ENCODE data around the gene ERI3.

ERI3 gene

GRCh38 chr1:44348061-44348485 is 7.0 kb downstream of the ERI3 start:
- DNase-seq: no peak

- no peak for DNase-seq
These were observed 7.8 kb downstream of the ERI3 start for GRCh38 chr1:44347280-44347679.

GRCh38 chr1:44346878-44347277 is 8.2 kb downstream of the ERI3 start:
- DNase-seq: no peak

GRCh38 chr1:44346184-44346583 is 8.9 kb downstream of the ERI3 start:
- DNase-seq: no peak

DNA sequence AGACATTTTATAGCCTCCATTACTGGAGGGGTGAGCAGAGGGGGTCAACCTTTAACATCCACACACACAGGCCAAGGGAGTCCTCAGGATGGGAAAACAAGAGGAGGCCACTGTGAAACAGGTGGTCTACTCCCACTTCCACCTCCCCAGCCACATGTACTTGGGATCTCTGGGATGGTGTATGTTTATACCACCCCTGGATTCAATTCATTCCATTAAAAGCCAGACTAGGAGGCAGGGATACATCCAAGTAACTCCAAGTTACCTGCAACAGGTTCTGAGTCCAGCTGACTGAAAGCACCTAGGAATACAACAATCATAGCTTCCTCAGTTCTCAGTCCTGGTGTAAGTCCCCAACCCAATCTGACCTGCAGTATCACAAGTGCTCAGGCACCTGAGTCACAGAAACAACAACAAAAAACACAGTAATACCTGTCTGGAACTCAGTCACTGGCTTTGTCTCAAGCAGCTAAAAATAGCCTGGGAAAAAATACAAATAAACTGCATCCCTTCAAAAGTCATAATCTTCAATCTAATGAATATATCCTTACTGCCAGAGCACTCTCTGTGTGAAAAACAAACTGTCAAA is 9.8 kb downstream of the ERI3 start:
- DNase-seq: no peak

DNA sequence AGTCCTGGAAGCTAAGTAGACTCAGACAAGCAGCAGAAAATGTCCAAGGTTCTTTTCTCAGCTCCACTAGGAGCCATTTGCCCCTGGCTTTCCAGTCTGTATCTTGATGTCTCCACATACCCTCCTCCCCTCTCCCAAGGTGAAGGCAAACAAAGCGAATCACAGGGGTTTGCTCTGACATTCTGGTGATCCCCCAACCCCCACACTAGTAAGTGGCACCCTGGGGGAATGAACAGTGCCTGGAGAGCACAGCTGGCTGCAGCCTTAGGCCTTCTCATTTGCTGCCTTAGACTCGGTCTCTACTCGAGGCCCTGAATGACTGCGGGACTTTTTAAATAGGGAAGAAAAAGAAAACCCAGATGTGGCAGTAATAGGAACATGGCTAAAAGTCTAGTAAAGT is 15.3 kb downstream of the ERI3 start:
- no peak for DNase-seq

GRCh38 chr1:44338136-44338535 is 16.9 kb downstream of the ERI3 start:
- DNase-seq: no peak

DNA sequence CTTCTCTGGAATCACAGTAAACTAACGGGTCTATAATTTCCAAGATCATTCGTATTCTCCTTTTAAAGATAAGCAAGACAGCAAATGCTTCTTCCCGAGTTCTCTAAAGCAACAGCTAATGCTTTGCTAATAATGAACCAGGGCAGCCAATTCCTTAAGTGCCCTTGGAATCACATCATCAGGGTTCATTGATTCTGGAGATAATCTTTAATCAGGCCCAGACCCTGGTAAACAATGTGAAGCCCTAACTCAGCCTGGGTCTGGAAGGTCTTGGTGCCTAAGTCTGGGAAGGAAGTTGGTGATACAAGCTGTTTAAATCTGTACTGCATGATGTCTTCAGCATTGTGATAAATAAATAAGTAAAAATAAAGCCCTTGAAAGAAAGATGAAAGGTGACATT is 18.4 kb downstream of the ERI3 start:
- DNase-seq: no peak

DNA sequence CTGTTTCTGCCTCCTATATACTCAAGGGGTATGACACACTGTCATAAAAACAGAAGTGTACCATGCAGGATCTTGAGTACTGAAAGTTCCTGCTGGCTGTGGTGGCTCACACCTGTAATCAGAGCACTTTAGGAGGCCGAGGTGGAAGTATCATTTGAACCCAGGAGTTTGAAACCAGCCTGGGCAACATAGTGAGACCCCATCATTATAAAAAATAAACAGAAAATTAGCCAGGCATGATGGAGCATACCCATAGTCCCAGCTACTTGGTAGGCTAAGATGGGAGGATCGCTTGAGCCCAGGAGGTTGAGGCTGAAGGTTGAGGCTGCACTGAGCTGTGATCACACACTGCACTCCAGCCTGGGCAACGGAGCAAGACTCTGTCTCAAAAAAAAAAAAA is 20.1 kb downstream of the ERI3 start:
- DNase-seq: no peak

DNA sequence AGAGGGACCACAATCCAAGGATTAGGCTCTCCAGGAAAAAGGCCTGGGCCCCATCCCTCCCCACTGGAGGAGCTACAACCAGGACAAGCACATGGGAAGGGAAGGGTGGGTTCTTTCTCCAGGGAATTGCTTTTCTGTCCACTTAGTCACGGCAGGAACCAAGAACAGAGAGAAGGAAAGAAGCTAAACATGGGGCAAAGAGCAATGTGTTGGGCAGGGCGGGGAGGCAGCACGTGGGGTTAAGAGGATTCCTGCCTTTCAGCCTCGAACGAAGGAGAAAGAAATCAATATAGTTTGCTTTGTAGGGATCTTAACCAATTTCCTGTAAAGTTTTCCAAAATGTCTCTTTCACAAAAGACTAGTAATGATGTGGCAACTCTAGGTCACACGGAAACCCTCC is 21.7 kb downstream of the ERI3 start:
- DNase-seq: no peak

DNA sequence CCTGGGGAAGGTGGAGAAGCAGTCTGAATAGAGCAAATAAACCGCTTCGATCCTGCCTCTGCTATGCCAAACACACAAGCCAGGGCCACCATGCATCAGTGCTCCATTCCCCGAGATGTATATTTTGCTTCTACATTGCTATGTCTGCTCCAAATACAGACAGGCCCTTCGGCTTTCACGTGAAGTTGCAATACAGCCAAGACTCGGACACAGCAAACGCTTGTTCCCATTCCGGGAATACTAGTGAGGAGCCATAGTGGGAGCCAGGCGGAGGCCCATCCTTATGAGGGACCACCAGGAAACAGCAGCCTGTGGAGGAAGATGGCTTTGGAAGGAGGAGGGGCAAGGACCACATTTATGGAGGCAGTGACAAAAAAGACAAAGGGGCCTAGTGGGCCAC is 22.6 kb downstream of the ERI3 start:
- no peak for DNase-seq

DNA sequence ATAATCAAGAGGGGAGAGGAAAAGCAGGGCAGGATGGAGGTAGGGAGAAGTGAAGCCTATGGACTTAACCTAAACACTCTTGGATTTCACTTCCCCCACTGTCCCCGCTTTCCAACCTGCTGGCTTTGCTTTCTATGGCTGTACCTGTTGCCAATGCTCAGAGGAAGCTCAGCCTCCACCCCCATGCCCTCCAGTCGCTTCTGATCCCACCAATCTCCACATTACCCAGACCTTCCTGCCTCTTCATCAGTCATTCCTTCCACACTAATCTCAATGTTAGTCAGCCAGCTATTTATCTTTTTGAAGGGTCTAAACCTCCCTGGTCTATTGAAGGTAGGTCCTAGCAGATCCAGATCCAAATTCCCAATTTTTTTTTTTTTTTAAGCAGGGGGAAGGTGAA is 24.1 kb downstream of the ERI3 start:
- DNase-seq: no peak

DNA sequence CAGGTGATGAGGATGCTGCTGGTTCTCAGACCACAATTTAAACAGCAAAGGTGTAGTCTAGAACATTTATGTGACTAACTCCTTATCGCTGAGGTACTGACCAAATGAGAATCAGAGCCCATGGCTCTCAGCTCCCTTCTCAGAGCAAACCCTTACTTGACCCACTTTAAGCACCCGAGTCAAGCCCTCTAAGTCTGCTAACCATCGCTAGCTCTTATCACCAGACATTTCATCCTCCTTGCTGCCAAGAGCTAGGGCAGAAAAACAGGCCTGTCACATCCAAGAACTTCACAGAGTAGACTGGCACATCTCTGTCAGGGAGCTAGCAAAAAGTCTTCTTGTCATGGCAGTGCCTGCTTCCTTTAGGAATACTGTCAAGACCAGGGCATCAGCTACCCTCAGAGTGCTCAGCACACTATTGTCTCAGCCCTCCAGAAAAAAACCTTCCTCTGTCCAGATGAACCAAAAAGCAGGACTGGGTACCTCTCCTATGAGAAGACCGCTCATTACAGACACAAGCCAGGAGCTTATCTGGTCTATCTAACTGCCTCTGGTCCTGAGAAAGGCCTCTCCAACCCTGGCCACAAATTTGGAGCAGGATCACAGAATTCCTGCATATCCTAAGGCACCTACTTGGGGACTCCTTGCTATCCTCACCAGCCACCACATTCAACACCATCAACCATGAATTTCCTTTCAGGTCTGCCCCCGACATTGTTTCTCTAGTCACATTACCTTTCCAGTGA is 26.2 kb downstream of the ERI3 start:
- no peak for DNase-seq

DNA sequence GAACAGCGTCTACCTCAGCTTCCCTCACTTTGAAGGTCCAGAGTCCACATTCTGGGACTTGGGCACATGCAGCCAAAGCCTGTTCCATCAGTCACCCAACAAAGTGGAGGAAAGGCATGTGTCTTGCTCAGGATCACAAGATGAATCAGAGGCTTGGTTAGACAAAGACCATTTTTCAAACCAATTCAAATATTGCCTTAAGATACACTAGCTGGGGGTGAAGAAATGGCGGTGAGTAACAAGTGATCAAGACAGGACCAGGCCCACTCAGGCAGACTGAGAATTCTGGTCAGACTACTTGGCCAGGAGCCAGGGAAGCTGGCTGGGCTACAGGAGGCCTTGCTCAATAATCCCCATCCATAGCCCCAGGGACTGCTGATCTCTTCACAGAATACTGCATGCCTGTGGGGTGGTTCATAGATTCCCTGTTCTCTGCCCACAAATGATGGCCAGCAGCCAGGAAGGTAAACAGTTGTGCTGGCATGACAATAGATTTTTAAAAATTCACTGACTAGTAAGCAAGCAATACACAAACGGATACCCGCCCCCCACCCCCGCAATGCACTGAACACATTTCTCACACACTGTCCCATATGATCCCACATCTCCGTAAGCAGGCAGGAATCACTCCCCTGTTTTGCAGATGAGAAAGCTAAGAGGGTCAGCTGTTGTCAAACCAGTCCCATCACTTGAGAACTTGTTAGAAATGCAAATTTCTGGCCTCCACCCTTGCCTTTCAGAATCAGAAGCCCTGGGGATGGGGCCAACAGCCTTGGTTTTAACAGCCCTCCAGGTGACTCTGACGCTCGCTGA is 27.2 kb downstream of the ERI3 start:
- DNase-seq: peak; percentile 66

DNA sequence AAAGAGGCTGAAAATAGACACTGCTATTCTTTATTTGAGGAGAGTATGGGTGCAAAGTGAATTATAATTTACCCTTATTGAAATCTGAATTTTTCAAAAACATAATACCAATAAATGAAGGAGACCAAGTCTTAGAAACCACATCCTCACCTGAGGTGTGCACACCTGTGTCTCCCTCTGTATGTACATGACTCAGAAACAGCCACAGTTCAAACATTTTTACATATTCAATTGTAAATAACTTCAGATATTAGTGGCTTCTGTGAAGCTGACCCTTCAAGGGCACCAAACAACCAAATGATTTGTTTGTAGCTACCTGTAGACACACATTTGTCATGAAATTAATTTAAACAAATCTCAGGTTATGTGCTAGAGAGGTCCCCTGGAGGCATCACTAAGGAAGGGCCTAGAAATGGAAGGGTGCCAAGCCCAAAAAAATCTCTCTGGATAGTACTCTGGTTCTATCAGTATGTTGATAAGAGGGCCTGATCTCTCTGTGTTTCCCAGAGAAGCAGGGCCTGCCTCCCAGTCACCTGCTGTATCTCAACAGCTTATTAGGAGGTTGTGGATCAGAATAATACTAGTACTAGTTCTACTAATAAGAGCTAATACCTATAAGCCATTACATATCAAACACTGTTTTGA is 28.1 kb downstream of the ERI3 start:
- DNase-seq: no peak

DNA sequence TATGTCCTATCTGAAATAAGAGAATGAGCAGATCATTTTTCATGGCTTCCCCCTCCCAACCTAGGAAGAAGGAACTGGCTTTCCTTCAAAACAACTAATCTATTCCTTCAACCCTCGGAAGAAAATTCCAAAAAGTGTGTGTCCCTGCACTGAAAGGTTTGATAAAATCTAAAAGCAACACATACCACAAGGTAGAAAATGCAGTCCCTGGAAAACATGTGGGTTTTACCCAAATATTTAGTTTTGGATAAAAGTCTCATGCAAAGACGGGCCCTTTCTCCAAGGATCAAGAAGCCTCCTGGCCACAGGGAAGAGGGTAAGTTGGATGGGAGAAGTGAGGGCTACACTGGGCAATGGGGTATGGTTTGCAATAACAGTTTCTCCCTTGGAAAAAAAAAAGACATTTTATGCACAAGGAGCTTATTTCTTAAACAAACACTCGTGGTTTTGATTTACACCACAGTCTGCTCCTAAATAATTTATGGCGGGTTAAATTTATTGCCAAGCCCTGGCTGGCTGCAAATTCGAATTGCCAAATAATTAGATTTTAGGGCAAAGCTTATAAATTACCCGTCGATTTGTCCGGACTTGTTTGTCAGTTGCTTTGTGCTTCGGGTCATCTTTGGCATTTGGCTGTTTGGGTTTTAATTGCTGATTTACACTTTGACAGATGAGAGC is 28.9 kb downstream of the ERI3 start:
- DNase-seq: no peak

DNA sequence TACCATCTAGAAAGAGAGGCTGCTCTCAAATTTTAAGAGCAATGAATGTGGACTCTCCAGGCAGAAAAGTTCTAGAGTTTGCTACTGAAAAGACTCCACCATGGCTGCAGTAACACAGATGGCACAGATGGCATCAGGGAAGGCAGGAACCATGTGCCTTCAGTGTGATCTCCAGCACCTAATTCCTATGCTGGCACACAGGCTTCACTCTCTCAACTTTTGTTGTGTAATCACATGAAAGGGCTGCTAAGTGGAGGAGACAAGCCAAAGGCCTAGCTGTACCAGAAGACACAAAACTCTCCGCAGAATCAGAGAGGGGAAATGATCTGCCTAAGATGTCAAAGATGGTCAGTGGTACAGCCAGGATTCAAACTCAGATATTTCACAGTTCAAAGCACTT is 31.1 kb downstream of the ERI3 start:
- DNase-seq: no peak

DNA sequence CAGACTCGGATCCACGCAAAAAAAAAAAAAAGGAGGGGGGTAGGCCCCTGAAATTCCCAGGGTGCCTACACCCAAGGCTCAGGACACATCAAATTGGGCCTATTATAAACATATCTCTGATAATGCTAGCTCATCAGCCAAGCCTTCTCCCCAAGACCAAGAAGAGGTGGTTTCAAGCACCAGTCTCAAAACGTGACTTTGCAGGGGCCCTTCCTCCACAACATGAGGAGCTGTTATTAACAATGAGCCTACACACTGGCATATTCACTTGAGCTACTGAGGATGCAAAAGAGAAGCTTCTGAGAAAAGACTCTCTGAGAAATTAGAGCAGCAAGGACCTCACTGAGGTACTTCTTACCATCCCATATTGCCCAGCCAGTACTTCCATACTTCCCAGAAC is 32.7 kb downstream of the ERI3 start:
- DNase-seq: no peak

DNA sequence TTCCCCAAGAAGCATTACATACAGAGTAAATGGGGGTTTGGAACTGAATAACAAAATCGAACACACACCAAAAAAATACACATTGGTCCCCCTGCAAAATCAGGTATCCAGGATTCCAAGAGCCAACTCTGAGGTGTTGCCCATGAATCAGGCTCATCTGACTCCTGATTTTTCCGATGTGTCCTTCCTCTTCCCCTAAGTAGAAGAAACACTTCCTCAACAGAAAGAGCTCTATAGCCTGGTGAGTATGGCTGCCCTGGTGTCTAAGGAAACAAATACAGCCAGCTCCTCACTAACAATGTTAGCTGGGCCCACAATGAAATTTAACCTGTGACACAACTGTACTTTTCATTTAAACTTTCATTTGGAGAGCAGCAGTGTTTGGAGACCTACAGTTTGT is 33.6 kb downstream of the ERI3 start:
- DNase-seq: no peak

DNA sequence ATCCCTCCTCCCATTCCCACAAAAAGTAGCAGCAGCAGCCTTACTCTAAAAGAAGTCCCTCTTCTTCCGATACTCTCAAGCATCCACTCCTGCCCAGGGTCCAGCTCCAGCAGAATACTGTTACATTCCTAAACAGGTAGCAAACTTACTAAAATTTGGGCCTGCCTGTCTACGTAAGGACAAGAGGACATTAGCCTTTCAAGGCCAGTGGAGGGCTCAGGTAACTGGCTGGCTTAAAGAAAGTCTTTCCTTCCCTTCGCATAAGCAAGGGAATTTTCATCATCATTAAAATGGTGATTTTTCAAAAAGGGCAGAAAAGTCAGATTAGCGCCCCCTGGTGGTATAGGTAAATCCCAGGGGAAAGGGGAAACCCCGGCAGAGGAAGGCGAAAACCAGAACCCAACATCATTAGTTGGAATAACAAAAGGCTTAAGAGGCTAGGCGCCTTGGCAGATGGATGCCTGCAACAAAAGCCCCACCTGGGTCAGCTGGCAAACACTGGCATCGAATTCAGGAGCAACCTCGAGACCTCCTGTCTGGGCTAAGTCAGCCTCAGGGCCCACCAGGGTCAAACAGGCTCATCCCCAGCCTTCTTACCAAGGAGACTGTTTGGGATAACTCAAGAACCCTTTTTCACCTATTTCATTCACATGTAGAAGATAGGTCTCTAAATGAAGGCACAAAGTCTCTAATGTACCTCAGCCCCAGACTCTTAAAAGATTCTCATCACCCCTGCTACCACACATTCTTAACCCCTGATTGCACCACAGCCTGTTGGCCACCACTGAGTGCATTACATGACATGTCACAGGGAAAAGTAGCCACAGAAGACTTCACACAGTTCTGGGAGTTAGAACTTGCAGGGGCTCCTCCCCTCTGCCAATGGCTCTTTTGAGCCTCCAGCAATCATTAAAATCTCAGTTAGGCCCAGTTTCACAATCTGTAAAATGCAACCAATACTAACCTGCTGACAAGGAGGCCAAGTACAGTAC is 36.7 kb downstream of the ERI3 start:
- DNase-seq: peak; percentile 24

GRCh38 chr1:44316231-44316759 is 38.8 kb downstream of the ERI3 start:
- no peak for DNase-seq

All from NCI-H526 treated with DMSO at 0.1 percent for 48 hours (cell line).